GM04504 (cell line): ENCODE measurements around the gene FANCE.
"Not testable (repeated sequence)": the region's sequence is repeated elsewhere in the genome, so short reads cannot be mapped to it uniquely, and the experiment has no call there.

Experiments used
- DNase-seq: peaks from one replicate; pipeline ENCODE4 v3.0.0-alpha.2; 2012; ENCODE audit warnings: low read depth

The FANCE gene

GRCh38 chr6:35432291-35432690 lies 19.8 kb upstream of the FANCE start:
- DNase-seq: no peak

GRCh38 chr6:35432702-35433101 lies 19.4 kb upstream of the FANCE start:
- DNase-seq: not testable (repeated sequence)

GRCh38 chr6:35435074-35435837 lies 16.9 kb upstream of the FANCE start:
- no peak for DNase-seq

GRCh38 chr6:35436071-35436857 lies 15.9 kb upstream of the FANCE start:
- DNase-seq: no peak

GRCh38 chr6:35438378-35439065 lies 13.6 kb upstream of the FANCE start:
- not testable (repeated sequence) for DNase-seq

- DNase-seq: no peak
These were observed 12.8 kb upstream of the FANCE start for GRCh38 chr6:35439308-35439707.

- no peak for DNase-seq
These were observed 10.9 kb upstream of the FANCE start for GRCh38 chr6:35441205-35441604.

GRCh38 chr6:35441642-35442041 lies 10.5 kb upstream of the FANCE start:
- no peak for DNase-seq

- DNase-seq: no peak
These were observed 9.4 kb upstream of the FANCE start for GRCh38 chr6:35442693-35443092.

GRCh38 chr6:35443341-35444030 lies 8.7 kb upstream of the FANCE start:
- DNase-seq: no peak

- DNase-seq: no peak
These were observed 6.4 kb upstream of the FANCE start for GRCh38 chr6:35445691-35446090.

GRCh38 chr6:35448191-35448590 lies 3.9 kb upstream of the FANCE start:
- no peak for DNase-seq

GRCh38 chr6:35449287-35449881 lies 2.8 kb upstream of the FANCE start:
- DNase-seq: no peak

- no peak for DNase-seq
These were observed 570 bp upstream of the FANCE start for GRCh38 chr6:35451354-35452182.

GRCh38 chr6:35453236-35453635 lies 1.1 kb downstream of the FANCE start:
- DNase-seq: no peak

- DNase-seq: no peak
These were observed 2.4 kb downstream of the FANCE start for GRCh38 chr6:35454391-35455110.

- DNase-seq: no peak
These were observed 5.8 kb downstream of the FANCE start for GRCh38 chr6:35457907-35458306.

- DNase-seq: no peak
These were observed 9.1 kb downstream of the FANCE start for GRCh38 chr6:35461270-35461669.

- DNase-seq: no peak
These were observed 11.2 kb downstream of the FANCE start for GRCh38 chr6:35463292-35463691.

- no peak for DNase-seq
These were observed 13.5 kb downstream of the FANCE start for GRCh38 chr6:35465646-35466045.
